A549 (cell line): ENCODE results near the gene ZNF804A. TPM values are rescaled to one million over a fixed set of nuclear protein-coding genes. Genes with fewer than 3 reads are reported as not detected.

Experiments used
- ATAC-seq, 2 experiments: fragments of 200-7000 bp in 1 of 2; fragments of >200 bp in 1 of 2; cut with Nextera tagmentation in 1 of 2; cut with Tn5 transposase in 1 of 2; 3 replicates each; pipeline versions ENCODE4 v1.8.0 to v1.9.1; 2018 to 2020; ENCODE audit warnings: mild to moderate bottlenecking in 1 of 2, moderate library complexity in 1 of 2
- CTCF ChIA-PET: fragments of 300-600 bp; sonication (Branson Sonifier 250); formaldehyde crosslinking; extraction: SDS; loops from one replicate; lab custom pipeline; 2021; ENCODE audit warnings: antibody characterized with exemption, inconsistent platforms; lab: Yijun Ruan, JAX
- POLR2A ChIA-PET: fragments of 350-600 bp; formaldehyde crosslinking; extraction: SDS; loops from one replicate; lab custom pipeline; 2021; ENCODE audit warnings: antibody characterized with exemption, inconsistent platforms; lab: Yijun Ruan, JAX
- DNase-seq, 2 experiments: peaks; one replicate each; pipeline versions ENCODE4 v3.0.0 to v3.0.0-alpha.2; 2011 to 2016; ENCODE audit warnings: low read depth in 1 of 2, low spot score in 1 of 2
- FAIRE-seq: peaks from 2 replicates; lab custom pipeline; 2011; peaks lifted over from hg19 to GRCh38; lab: Jason Lieb, UNC
- H3K27ac ChIP-seq, 2 experiments: fragments of >200 bp; sonication (Bioruptor Twin); formaldehyde crosslinking; 3 replicates each; pipeline ENCODE4 v1.5.1; 2016 to 2017
- H3K4me1 ChIP-seq: fragments of >200 bp; sonication (Bioruptor Twin); formaldehyde crosslinking; 3 replicates; pipeline ENCODE4 v1.6.1; 2016
- H3K4me2 ChIP-seq: fragments of >200 bp; sonication (Bioruptor Twin); formaldehyde crosslinking; 3 replicates; pipeline ENCODE4 v1.6.1; 2016
- H3K4me3 ChIP-seq: fragments of >200 bp; sonication (Bioruptor Twin); formaldehyde crosslinking; 3 replicates; pipeline ENCODE4 v1.5.1; 2016
- H3K9me3 ChIP-seq: fragments of >200 bp; sonication (Bioruptor Twin); formaldehyde crosslinking; 3 replicates; pipeline ENCODE4 v1.6.1; 2016
- ATOH8 ChIP-seq: fragments of 250-450 bp; sonication (Bioruptor Pico); IDR thresholded peaks from 2 replicates; pipeline ENCODE4 v1.5.0; 2020; ENCODE audit warnings: low read depth, mild to moderate bottlenecking, moderate library complexity
- CBX2 ChIP-seq: fragments of 200-600 bp; sonication (generic); IDR thresholded peaks from 2 replicates; pipeline ENCODE4 v1.6.1; 2016; ENCODE audit warnings: low read depth, mild to moderate bottlenecking, borderline replicate concordance
- CTCF ChIP-seq: fragments of >200 bp; sonication (Bioruptor Twin); formaldehyde crosslinking; IDR thresholded peaks from 3 replicates; pipeline ENCODE4 v1.5.1; 2016
- EHF ChIP-seq: fragments of 250-450 bp; sonication (Bioruptor Pico); IDR thresholded peaks from 2 replicates; pipeline ENCODE4 v1.5.0; 2020; ENCODE audit warnings: mild to moderate bottlenecking
- ESRRA ChIP-seq: fragments of 150-350 bp; IDR thresholded peaks from 2 replicates; pipeline ENCODE4 v1.6.1; 2014; ENCODE audit warnings: mild to moderate bottlenecking, low read length, borderline replicate concordance
- FOXS1 ChIP-seq: fragments of 250-450 bp; sonication (Bioruptor Pico); IDR thresholded peaks from 2 replicates; pipeline ENCODE4 v1.5.0; 2020; ENCODE audit warnings: mild to moderate bottlenecking, moderate library complexity
- GATA3 ChIP-seq: IDR thresholded peaks from 2 replicates; pipeline ENCODE4 v1.6.1; 2012; ENCODE audit warnings: borderline replicate concordance
- HMGXB4 ChIP-seq: fragments of 250-450 bp; sonication (Bioruptor Pico); IDR thresholded peaks from 2 replicates; pipeline ENCODE4 v1.5.0; 2021; ENCODE audit warnings: mild to moderate bottlenecking, moderate library complexity, borderline replicate concordance
- HOXB5 ChIP-seq: fragments of 250-450 bp; sonication (Bioruptor Pico); IDR thresholded peaks from 2 replicates; pipeline ENCODE4 v1.5.0; 2020; ENCODE audit warnings: mild to moderate bottlenecking, moderate library complexity
- JUNB ChIP-seq: fragments of >200 bp; sonication (Bioruptor Twin); formaldehyde crosslinking; IDR thresholded peaks from 2 replicates; pipeline ENCODE4 v1.6.1; 2016
- KDM5A ChIP-seq: fragments of 200-600 bp; sonication (generic); IDR thresholded peaks from 2 replicates; pipeline ENCODE4 v1.6.1; 2016; ENCODE audit warnings: antibody characterized with exemption, mild to moderate bottlenecking
- MAFK ChIP-seq: fragments of 450-650 bp; IDR thresholded peaks from 2 replicates; pipeline ENCODE4 v1.6.1; 2014; ENCODE audit not compliant: partially characterized antibody
- MAX ChIP-seq: IDR thresholded peaks from 2 replicates; pipeline ENCODE4 v1.6.1; 2012
- POLR2A ChIP-seq: IDR thresholded peaks from 2 replicates; pipeline ENCODE4 v1.6.1; 2012; ENCODE audit warnings: mild to moderate bottlenecking, low read length
- POLR2AphosphoS2 ChIP-seq: conservative IDR thresholded peaks from 2 replicates; pipeline ENCODE4 v1.6.1; 2012; ENCODE audit warnings: low read length, improper control_type of control experiment, inconsistent platforms
- RAD21 ChIP-seq, 2 experiments: fragments of >200 bp in 1 of 2; sonication (Bioruptor Twin) in 1 of 2; formaldehyde crosslinking in 1 of 2; IDR thresholded peaks in 1 of 2; conservative IDR thresholded peaks in 1 of 2; 2 replicates in 1 of 2; 3 replicates in 1 of 2; pipeline ENCODE4 v1.6.1; 2012 to 2018; ENCODE audit warnings: inconsistent platforms in 1 of 2
- RARB ChIP-seq: fragments of 250-450 bp; sonication (Bioruptor Pico); IDR thresholded peaks from 2 replicates; pipeline ENCODE4 v1.8.0; 2021; ENCODE audit warnings: mild to moderate bottlenecking, moderate library complexity
- REST ChIP-seq: fragments of 200-600 bp; sonication (generic); IDR thresholded peaks from 2 replicates; pipeline ENCODE4 v1.6.1; 2016; ENCODE audit warnings: antibody characterized with exemption, mild to moderate bottlenecking, moderate library complexity
- RNF2 ChIP-seq: fragments of 200-600 bp; sonication (generic); IDR thresholded peaks from 2 replicates; pipeline ENCODE4 v1.6.1; 2016; ENCODE audit warnings: low read depth, mild to moderate bottlenecking, antibody characterized with exemption, moderate library complexity, borderline replicate concordance
- SMC3 ChIP-seq: fragments of >200 bp; sonication (Bioruptor Twin); formaldehyde crosslinking; IDR thresholded peaks from 3 replicates; pipeline ENCODE4 v1.6.1; 2018; ENCODE audit warnings: inconsistent platforms
- TFCP2L1 ChIP-seq: fragments of 250-450 bp; sonication (Bioruptor Pico); IDR thresholded peaks from 2 replicates; pipeline ENCODE4 v1.5.0; 2021; ENCODE audit warnings: mild to moderate bottlenecking
- ZSCAN20 ChIP-seq: fragments of 250-450 bp; sonication (Bioruptor Pico); IDR thresholded peaks from 2 replicates; pipeline ENCODE4 v1.8.0; 2022; ENCODE audit warnings: mild to moderate bottlenecking, moderate library complexity
- WGBS: methylation state at CpG from one replicate; pipeline ENCODE4 v1.1.6; 2017; ENCODE audit errors: missing lambda C conversion rate; 5-methylcytosine and 5-hydroxymethylcytosine counted together
- polyA plus RNA-seq, 4 experiments: library from polyadenylated mRNA; depleted of rRNA in 3 of 4; stranded (reverse); fragments of >200 nt; fragmentation: RNase III in 1 of 4; extraction: RNeasy Plus Mini Kit Qiagen cat#74134 plus additional on column Dnase treatment in 1 of 4; gene quantifications; 2 replicates in 3 of 4; 3 replicates in 1 of 4; pipeline ENCODE4 v1.2.3, GENCODE V29; 2011 to 2017

ZNF804A gene
- polyA plus RNA-seq, 2 of the 4 experiments (the other 2 are of a cell fraction) = not detected

DNA sequence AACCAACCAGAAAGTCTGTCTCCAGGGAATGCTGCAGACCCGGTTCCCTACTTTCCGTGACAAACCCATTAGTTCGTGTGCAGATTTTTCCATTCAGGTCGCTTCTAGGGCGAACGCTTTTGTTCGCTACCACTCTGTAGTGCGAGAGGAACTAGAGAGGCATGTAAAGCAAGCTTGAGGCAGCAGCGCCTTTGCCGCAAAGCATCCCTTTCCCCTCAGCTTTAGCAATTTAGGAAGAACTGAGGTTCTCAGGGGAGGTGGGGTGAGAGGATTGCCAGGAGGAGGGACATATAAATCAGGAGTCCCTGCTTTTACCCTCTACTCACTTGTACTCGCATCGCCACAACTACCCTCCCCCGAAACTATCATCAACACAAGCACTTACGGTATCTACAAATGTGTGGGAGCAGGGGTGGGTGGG is 748 bp upstream of the ZNF804A start:
- no peaks in the 10 kb centered on the region for H3K9me3 ChIP-seq
- H3K4me2 ChIP-seq = peak overlapping the region; percentile 97
- DNase-seq (no peak), ATAC-seq (peak; percentile 69 to 75), FAIRE-seq (no peak)
- H3K4me1 ChIP-seq = peaks cover 14% of the 10 kb centered on the region; the same call in 2 of the 3 replicates
- H3K27ac ChIP-seq = no peak overlapping the region
- ChIA-PET CTCF (no interaction called here), POLR2A (no interaction called here)
- peak overlapping the region; percentile 60 for H3K4me3 ChIP-seq
- no peak for TF ChIP-seq POLR2A
- TF ChIP-seq HOXB5 (CRISPR knock-in tag) = no peak
- TF ChIP-seq CTCF = no peak
- no peak for TF ChIP-seq MAX
- no peak for TF ChIP-seq ATOH8 (CRISPR knock-in tag)
- no peak for TF ChIP-seq HMGXB4 (CRISPR knock-in tag)
- no peak for TF ChIP-seq RNF2
- TF ChIP-seq MAFK = no peak
- TF ChIP-seq GATA3 = no peak
- TF ChIP-seq ESRRA = no peak
- TF ChIP-seq RAD21 (conservative IDR thresholded peaks at IDR 0.05 in 1 of 2, IDR thresholded peaks at IDR 0.05 in 1 of 2) = no peak
- TF ChIP-seq ZSCAN20 (CRISPR knock-in tag) = no peak
- TF ChIP-seq EHF (CRISPR knock-in tag) = no peak
- no peak for TF ChIP-seq RARB (CRISPR knock-in tag)
- TF ChIP-seq TFCP2L1 = no peak
- TF ChIP-seq KDM5A = no peak
- TF ChIP-seq REST = no peak
- WGBS = 8% methylated on average over 14 of the region's 14 CpGs

DNA sequence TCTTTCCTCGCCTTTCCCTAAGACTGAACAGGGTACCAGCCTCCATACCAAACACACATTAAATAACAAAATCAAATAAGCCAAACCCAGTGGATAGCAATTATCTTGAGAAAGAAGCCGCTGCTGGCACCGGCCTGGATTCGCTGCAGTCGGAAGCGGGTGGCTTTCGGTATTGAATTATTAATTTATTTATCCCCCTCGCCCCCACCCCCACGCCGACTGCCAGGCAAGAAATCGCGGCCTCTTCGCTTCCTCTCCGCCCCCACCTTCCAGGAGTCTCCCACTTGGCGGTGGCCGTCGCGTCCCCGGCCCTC is 370 bp upstream of the ZNF804A start:
- Histone ChIP-seq H3K4me2 (peak overlapping the region; percentile 97), H3K4me1 (peaks cover 14% of the 10 kb centered on the region; the same call in 2 of the 3 replicates), H3K4me3 (peak overlapping the region; percentile 60)
- TF ChIP-seq JUNB (no peak), CBX2 (no peak), SMC3 (no peak), POLR2AphosphoS2 (no peak), REST (no peak), FOXS1 (CRISPR knock-in tag) (no peak)
- TF ChIP-seq, all 56 proteins: peak for 0
- H3K27ac ChIP-seq = no peak overlapping the region
- ChIA-PET CTCF (no interaction called here), POLR2A (no interaction called here)
- FAIRE-seq (no peak), DNase-seq (no peak), ATAC-seq (peak; percentile 11 to 40; a peak in 3 of 6 replicates)
- H3K9me3 ChIP-seq = no peaks in the 10 kb centered on the region
- 2% methylated on average over 8 of the region's 19 CpGs for WGBS
